Hair follicular keratinocyte (primary cell): Measurements from ENCODE around the gene SCYGR2. TPM values are rescaled to one million over a fixed set of nuclear protein-coding genes. Genes with fewer than 3 reads are reported as not detected.

Source experiments
- total RNA-seq: library from RNA; depleted of rRNA; stranded (reverse); fragments of >200 nt; gene quantifications from 2 replicates; pipeline ENCODE4 v1.2.3, GENCODE V29; 2015

The SCYGR2 gene
- not detected in 2 replicates for total RNA-seq

GRCh38 chr2:227598835-227599503 lies at the start of gene SCYGR2:
TSS of gene SCYGR2 (plus strand) at chr2:227598893. CDS start at chr2:227598893, 0 bp downstream.

DNA sequence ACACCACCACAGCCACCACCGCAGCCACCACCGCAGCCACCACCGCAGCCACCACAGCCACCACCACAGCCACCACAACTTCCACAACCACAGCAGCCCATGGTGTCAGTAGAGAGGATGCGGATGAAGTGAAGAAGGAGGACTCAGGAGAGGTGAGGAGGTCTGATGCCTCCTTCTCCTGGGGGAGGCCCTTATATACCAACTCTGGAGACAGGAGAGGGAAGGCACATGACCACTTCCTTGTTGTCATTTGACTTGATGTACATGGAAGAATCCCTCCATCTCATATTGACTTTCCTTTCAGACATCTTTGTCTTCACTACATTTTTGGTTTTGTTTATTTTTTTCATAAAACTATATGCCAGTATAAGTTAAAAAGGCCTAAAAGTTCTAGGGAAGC lies 16.0 kb downstream of the SCYGR2 start, which contains the start of gene SCYGR3:
Gene SCYGR3 (minus strand): TSS at position 101 of the 400 bp plus-strand sequence. CDS start 0 bp downstream, at position 101.

GRCh38 chr2:227617316-227618230 lies 18.9 kb downstream of the SCYGR2 start, which contains the start of gene SCYGR4:
TSS of gene SCYGR4 (plus strand) at chr2:227617498. CDS start at chr2:227617498, 0 bp downstream.

Other genes starting within 250 kb of the SCYGR2 start
- not detected in 2 replicates for gene TM4SF20, start 219.6 kb upstream of the SCYGR2 start, total RNA-seq
- gene SCYGR1, start 210.9 kb upstream of the SCYGR2 start, total RNA-seq, result not detected in 2 replicates
- 77.5 and 89.8 TPM in 2 replicates for gene AGFG1, start 126.7 kb upstream of the SCYGR2 start, total RNA-seq
- gene SCYGR3, start 15.9 kb downstream of the SCYGR2 start, total RNA-seq, result not detected in 2 replicates
- gene SCYGR4, start 18.6 kb downstream of the SCYGR2 start, total RNA-seq, result not detected in 2 replicates
- not detected in 2 replicates for gene SCYGR5, start 67.9 kb downstream of the SCYGR2 start, total RNA-seq
- gene SLC19A3, start 119.1 kb downstream of the SCYGR2 start, total RNA-seq, result 0.08 and 6.6 TPM in 2 replicates
- gene SCYGR6, start 125.9 kb downstream of the SCYGR2 start, total RNA-seq, result not detected in 2 replicates
- gene SCYGR7, start 129.4 kb downstream of the SCYGR2 start, total RNA-seq, result not detected in 2 replicates
- gene SCYGR8, start 147.0 kb downstream of the SCYGR2 start, total RNA-seq, result not detected in 2 replicates
- 10.0 and 10.8 TPM in 2 replicates for gene CCL20, start 214.9 kb downstream of the SCYGR2 start, total RNA-seq